GM18520 (cell line): ENCODE results near the gene CDC42EP3.

Source experiments
- ATAC-seq: cut with Tn5 transposase; IDR thresholded peaks from one replicate; pipeline ENCODE4 v1.9.1; 2021; ENCODE audit not compliant: unreplicated experiment

Gene CDC42EP3

DNA sequence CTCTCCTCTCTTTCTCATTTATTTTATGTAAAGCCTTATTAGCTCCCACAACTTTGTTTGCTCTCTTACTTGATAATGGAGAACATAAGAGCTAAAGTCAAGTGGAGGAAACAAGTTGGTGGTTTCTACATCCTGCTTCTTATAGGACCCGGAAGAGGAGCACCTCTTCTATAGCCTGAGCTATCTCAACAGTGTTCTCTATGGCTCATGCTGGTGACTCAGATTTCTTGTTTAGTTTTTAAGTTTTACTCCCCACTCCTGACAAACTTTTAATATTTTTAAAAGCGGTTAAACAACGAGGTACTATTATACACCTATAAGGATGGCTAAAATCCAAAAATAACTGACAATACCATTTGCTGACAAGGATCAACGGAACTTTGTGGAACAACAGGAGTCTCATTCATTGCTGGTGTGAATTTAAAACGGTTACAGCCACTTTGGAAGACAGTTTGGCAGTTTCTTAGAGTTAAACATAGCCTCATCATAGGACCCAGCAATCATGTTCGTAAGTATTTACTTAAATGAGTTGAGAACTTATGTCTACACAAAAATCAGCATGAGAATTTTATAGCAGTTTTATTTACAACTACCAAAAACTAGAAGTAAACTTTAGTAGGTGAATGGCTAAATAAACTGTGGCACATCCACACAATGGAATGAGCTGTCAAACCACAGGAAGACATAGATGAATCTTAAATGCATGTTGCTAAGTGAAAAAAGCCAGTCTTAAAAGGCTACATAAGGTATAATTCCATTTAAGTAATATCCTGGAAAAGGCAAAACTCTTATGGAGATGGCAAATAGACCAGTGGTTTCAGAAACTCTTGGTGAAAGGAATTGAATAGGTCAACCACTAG, 12.7 kb upstream of the CDC42EP3 start:
- no peak for ATAC-seq

DNA sequence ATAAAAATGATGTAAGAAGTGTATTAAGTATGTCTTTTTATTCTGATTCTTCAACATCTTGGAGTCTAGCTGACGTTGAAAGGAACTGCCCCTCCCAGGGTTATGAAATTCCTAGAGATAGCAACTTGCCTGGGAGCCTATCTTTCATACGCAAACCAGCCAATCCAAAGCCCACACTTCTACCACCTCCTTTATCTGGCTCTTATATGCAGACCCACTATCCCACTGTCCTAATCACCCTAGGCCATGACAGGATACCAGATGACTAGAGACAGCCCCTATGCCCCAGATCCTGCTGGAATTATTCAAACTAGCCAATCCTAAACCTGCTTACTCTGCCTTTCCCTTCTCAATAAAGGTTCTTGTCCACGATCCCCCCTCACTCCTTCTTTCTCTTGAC, 11.8 kb upstream of the CDC42EP3 start:
- ATAC-seq, result no peak

DNA sequence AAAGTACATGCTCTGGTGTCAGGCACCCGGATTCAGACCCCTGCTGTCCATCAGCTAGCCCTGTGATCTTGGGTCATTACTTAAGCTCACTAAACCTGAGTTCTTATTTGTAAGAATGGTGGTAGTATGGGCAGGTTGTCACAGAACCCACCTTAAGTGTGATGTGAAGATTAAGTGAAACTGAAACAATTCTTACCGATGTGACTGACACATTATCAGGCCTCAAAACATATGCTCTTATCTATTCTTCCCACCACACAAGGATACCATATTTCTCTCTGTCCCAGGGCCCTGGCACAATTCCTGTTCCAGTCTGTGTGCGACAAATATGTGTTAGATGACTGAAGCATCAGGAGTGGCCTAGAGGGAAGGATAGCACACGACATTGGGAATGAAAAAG, 11.0 kb upstream of the CDC42EP3 start:
- no peak for ATAC-seq

DNA sequence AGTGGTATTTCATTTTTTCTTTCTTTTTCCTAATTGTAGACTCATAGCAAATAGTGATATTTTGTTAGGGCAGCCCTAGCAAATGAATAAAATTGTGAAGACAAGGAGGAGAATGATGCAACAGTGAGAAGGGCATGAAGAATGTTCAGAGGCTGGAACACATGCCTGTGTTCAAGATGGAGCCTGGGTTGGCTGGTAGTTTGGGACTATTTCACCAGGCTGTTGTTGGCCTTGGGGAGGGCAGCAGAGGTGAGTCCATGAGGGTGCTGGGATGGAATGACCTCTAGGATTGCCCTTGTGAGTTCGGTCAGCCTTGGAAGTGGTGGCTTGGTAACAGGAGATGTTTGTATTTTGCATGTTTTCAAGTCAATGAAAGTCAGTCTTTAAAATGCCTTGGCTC, 10.1 kb upstream of the CDC42EP3 start:
- no peak for ATAC-seq

DNA sequence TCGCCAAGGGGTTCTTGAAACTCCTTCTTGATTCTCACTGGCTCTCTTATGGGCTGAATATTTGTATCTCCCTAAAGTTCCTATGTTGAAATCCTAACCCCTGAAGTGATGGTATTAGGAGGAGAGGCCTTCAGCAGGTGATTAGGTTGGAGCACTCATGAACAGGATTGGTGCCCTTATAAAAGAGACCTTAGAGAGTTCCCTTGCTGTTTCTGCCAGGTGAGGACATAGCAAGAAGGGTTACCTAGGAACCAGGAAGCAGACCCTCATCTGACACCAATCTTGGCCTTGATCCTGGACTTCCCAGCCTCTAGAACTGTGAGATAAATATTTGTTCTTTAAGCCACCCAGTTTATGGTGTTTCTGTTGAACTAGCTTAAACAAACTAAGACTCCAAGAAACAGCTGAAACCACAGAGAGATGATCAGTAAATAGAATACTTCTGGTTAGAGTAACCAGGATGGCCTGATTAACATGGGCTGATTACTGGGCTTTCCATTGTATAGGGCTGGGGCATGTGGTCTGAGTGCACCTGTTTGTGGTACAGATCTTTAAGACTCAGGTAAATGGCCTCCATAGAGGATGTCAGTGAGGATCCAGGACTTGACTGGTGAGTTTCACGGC, 7.7 kb upstream of the CDC42EP3 start:
- ATAC-seq, result no peak

DNA sequence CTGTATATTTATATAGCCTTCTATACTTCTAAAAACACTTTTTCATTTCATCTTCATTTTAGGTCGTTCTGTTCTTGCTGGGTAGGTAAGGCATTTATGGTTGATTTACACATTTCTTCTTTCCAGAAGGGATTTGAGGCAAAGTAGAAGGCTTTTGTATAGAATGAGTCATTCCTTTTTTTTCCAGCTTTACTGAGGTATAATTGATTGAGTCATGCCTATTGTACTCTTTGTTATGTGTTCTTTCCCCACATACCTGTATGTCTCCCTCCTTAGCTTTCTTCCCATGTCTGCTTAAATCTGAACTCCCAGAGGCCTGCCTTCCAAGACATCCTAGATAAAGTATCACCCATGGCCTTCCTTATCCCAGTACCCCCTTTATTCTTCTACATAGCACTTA, 4.8 kb upstream of the CDC42EP3 start:
- no peak for ATAC-seq

DNA sequence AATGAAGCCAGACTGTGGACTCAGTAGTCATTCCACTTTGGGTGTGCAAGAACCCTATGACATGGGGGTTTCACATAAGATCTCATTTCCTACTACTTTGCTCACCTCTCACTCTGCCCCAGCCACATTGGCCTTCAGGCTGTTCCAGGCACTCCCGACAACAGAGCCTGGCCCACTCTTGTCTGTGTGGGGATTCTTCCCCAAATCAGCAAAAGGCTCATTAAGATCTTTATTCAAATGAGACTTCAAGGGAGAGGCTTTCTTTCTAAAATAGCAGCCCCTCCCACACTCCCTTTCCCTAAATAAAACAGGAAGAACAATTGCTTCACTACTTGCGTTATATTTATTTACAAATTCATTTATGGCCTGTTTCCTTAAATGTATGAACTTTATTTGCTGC, 3.5 kb upstream of the CDC42EP3 start:
- no peak for ATAC-seq

DNA sequence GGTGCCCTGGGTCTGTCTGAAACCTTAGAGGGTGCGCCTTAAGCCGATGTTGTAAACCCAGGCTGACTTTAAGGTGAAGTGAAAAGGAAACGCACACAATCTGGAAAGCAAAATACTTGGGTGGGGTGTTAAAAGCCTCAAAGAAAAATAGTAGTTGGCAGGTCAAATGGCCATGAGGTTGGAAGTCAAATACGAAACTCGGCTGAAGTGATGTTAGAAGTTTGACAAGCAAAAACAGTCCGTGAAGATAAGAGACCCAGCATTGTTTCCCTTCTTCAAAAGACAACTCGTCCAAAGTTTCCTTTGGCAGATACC, 1.4 kb upstream of the CDC42EP3 start:
- ATAC-seq, result no peak

DNA sequence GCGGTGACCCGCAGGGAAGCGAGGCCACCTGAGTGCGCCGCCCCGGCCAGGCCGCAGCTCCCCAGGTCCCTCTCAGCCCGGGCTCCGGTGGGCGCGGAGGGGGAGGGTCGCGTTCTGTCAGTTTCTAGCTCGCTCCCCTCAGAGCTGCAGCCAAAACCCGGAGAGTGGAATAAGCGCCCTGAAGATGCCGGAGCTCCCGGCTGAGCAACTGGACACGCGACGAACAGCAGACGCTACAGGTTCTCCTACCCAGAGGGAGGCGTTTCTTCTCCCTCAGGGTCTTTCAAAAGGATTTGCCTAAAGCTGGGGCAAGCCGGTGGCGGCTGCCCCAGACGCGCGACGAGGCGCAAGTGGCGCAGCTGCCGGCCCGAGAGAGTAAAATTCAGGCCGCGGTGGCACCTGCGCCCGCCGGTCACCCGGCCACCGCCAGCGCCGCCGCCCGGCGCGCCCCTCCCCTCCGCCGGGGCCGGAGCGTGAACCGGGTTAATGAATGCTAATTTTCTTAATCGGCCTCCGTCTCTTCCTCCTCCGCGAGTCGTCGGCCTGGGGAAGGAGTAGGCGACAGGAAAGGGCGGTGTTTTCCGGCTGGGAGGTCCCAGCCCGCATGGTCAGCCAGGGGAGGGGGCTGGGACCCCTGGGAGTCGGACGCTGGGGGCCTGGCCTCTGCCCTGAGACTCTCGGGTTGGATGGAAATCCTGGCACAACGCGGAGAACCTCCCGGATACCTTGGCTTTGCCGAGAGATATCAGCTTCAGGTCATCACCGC, 845 bp upstream of the CDC42EP3 start:
- peak; percentile 36 for ATAC-seq

DNA sequence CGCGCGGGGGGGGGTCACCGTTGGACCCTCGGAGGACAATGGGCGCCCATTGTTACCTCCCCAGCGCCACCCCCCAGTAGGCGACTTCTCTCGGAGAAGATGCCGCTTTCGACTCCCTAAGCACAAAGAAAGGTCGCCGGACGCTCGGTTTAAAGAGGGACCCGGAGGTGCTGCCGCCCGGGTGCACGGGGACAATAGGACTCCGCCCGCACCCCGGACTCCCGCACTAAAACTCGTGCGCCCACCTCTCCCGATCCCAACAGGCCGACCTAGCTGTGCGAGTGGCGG, 318 bp upstream of the CDC42EP3 start:
- peak; percentile 5 for ATAC-seq

DNA sequence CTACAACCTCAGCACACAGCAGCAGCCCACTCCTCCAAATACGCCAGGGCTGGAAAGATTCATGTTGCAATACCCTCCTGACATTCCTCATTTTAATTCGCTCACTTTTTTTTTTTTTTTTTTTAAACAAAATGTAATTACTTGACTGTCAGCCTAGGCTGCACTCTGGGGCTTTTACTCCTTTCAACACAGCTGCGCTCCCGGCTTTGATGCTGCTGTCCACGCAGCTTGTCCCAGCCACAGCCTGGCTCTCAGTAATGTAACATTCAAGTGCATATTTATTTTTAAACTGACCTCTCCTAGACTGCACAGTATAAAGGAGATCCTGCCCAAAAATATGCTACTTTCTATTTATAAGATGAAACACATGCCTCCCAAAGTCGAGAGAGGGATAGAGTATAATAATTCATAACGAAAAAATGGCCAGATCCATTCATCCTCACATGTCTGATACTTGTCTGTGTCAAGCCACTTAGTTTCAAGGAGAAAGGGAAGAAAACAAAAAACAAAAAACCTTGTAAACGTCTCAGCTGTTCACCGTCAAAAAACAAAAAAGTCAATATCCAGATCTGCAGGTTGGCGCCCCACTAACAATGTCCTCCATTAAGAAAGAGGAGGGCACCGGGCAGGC, 949 bp downstream of the CDC42EP3 start:
- no peak for ATAC-seq

DNA sequence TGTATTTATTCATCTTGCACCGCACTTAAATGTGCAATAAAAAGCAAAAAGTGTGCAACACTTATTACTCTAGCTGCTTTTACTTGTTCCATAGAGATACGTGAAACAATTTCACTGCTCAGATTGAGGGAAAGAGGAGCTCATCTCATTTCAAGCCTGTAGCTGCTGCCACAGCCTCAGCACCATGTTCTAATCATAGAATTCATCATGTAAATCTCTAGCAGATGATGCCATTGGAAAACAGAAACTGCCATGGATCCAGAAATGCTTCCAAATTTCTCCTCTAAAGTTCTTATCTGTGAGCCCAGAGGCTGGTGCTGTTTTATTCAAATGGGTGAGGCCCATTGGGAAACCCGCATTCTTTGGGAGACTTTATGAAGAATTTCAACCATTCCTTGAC, 2.0 kb downstream of the CDC42EP3 start:
- no peak for ATAC-seq

DNA sequence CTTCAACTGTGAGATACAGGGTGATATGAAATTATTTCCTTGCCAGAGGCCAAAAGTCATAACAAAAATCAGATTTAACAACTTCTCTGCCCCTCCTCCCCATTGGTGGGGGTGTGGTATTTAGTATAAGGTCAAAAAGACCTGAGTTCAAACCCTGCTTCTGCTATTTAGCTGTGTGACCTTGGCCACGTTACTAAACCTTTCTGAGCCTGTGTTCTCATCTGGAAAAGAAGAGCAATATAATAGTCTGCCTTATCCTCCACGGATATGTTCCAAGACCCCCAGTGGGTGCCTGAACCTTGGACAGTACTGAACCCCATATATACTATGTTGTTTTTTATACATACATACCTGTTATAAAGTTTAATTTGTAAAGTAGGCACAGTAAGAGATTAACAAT, 3.7 kb downstream of the CDC42EP3 start:
- no peak for ATAC-seq

DNA sequence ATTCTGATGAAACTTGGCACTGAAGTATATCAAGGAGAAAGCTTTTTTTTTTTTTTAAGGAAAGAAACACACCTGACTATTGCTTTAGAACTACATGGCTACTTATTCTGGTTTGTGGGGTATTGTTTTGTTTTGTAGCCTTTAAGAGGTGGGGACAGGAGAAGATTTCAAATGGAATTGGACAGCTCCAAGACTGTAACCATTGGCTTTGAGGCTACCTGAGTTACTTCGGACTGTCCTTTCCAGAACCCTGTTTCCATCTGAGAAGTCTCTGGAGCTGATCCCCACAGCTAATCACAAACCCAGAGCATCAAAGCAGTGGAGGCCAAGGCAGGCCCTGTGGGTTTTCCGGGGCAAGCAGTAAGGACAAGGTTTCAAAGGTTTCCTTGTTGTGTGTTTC, 4.7 kb downstream of the CDC42EP3 start:
- no peak for ATAC-seq

DNA sequence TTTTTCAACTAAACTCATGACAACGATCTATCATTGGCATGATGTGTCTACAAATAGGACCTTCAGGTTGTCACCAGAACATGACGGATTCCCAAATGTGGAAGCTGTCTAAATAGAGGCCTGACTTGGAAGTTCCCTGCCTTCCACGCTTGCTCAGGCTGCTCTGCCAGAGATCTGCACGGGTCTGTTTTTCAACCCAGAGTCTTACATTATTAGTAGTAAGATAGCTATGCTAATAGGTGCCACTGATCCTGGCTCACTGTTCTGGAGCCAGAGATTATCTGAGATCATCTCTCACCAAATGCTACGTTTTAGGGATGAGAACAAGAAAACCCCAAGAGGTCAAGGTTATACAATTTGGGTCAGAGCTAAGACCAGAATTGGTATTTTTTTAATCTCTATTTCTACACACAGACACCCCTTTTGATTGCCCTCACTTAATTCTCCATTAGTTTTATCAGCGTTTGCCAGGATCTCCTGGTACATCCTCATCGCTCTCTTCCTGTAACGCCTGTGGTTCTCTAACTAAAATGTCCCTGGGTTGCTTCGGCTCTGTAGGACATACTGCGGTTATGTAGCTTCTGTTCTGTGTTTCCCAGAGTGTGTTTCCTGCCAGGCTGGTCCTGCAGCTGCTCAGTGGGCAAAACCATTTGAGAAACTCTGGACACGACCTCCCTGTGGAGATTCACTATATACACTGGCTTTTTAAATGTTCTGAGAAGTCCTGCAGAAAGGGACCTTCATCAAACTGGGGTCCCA, 5.7 kb downstream of the CDC42EP3 start:
- no peak for ATAC-seq

DNA sequence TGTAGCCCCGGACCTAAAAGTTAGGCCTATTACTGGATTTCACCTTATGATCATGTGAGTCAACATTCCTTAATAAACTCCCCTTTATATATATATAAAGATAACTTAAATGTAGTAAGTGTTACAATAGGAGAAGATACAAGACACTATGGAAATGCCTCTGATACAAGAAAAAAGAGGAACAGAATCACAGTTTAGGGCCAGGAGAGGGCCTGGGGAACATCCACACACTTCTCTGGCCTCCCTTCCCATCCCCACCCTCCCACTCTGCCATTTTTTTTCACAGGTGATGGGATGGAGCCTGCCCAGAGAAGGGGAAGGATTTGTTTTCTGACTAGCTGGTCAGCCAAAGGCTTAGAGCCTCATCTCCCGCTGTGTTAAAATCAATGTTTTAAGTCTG, 6.4 kb downstream of the CDC42EP3 start:
- ATAC-seq, result no peak

DNA sequence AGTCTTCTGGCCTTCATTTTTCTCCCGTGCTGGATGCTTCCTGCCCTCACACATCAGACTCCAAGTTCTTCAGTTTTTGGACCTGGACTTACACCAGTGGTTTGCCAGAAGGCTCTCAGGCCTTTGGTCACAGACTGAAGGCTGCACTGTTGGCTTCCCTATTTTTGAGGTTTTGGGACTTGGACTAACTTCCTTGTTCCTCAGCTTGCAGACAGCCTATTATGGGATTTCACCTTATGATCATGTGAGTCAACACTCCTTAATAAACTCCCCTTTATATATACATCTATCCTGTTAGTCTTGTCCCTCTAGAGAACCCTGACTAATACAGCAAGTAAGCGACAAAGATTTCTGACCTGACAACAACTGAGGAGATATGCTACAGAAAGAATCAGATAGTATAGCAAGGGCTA, 7.2 kb downstream of the CDC42EP3 start:
- ATAC-seq, result no peak

DNA sequence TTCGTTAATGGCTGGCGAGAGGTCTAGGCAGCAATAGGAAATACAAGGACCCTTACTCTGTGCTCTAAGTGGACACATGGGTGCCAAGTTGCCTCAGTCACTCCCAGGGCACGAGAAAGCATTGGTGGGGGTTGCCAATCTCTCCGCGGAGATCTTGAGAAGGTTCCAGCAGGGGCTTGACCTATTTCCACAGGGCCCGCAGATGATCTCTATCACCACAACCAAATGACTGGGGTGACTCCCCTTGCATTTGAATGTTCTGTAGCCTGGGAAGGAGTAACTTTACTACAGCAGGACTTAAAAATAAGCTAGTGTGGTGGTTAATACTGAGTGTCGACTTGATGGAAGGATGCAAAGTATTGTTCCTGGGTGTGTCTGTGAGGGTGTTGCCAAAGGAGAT, 8.1 kb downstream of the CDC42EP3 start:
- no peak for ATAC-seq

DNA sequence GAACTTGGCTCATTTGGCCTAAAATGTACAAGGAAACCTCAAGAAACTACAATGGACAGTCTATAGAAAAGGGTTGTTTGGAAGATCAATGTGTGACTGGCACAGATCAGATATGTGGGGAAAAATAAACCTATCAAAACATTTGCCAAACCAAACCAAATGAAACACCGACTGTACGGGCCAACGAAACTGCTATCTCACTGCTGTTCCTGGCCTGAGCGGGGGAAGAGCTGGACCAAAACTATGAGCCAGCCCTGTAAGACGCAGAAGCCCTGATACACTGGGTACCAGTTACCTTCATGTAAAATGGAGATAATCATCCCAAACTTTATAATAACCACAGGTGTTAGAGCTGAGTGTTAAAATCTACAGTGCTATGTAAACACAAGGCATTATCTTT, 11.7 kb downstream of the CDC42EP3 start:
- ATAC-seq, result no peak

DNA sequence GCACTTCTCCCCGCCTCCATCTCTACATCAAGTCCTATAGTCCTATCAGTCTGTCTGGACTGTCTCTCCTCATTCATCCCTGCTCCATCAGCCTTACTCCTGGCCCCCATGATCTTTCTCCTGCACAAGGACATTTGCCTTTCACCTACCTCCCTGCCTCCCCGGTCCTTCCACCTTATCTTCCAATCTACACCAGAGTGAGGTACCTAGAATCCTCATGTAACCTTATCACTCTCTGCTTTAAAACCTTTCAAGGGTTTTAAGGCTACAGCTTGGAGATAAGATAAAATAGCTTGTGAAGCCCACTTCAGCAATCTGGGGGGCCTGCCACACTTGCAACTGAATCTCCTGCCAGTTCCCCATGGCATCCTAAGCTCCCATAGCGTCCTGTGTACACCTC, 12.8 kb downstream of the CDC42EP3 start:
- no peak for ATAC-seq

DNA sequence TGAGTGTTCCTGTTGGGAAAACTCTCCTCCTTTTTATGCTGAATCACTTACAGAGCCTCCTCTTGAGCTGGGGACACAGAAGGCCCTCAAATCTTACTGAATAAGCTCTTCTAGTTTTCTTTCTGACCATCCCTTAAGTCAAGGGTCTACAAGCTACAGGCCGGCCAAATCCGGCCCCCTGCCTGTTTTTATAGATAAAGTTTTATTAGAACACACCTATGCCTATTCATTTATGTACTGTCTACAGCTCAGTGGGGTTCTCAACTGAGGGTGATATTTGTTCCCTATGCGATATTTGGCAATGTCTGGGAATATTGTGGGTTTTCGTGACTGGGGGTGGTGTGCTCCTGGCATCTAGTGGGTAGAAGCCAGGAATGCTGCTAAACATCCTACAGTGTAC, 14.0 kb downstream of the CDC42EP3 start:
- ATAC-seq, result no peak
